Activated CD4-positive, alpha-beta T cell treated with anti-CD3 and anti-CD28 coated beads for 1 hour (primary cell): ENCODE results near the gene MAN1C1.

ENCODE experiments used
- DNase-seq: peaks from one replicate; pipeline ENCODE4 v3.0.0-alpha.2; 2020

MAN1C1 gene

GRCh38 chr1:25787760-25788166, 171.2 kb downstream of the MAN1C1 start:
- no peak for DNase-seq

GRCh38 chr1:25790472-25790871, 173.9 kb downstream of the MAN1C1 start:
- no peak for DNase-seq

- no peak for DNase-seq
Measured at GRCh38 chr1:25792115-25792514, 175.5 kb downstream of the MAN1C1 start.

GRCh38 chr1:25793585-25794170, 177.1 kb downstream of the MAN1C1 start:
- DNase-seq = no peak

GRCh38 chr1:25794325-25794724, 177.7 kb downstream of the MAN1C1 start:
- DNase-seq = no peak

- DNase-seq = no peak
Measured at GRCh38 chr1:25795211-25795610, 178.6 kb downstream of the MAN1C1 start.

- peak; percentile 26 for DNase-seq
Measured at GRCh38 chr1:25795946-25796810, 179.6 kb downstream of the MAN1C1 start.

GRCh38 chr1:25796811-25797458, 180.3 kb downstream of the MAN1C1 start:
- peak; percentile 71 for DNase-seq

- no peak for DNase-seq
Measured at GRCh38 chr1:25797939-25798338, 181.3 kb downstream of the MAN1C1 start.

- DNase-seq = no peak
Measured at GRCh38 chr1:25798666-25799351, 182.2 kb downstream of the MAN1C1 start.

GRCh38 chr1:25799352-25799934, 182.9 kb downstream of the MAN1C1 start:
- DNase-seq = no peak

- DNase-seq = no peak
Measured at GRCh38 chr1:25799935-25800702, 183.5 kb downstream of the MAN1C1 start, which contains the start of gene SELENON. Gene SELENON (plus strand): TSS chr1:25800193. CDS start chr1:25800231, 38 bp downstream.

- no peak for DNase-seq
Measured at GRCh38 chr1:25800703-25801377, 184.2 kb downstream of the MAN1C1 start.

- no peak for DNase-seq
Measured at GRCh38 chr1:25802915-25803314, 186.3 kb downstream of the MAN1C1 start.

- no peak for DNase-seq
Measured at GRCh38 chr1:25803368-25803767, 186.8 kb downstream of the MAN1C1 start.

- no peak for DNase-seq
Measured at GRCh38 chr1:25804244-25804963, 187.8 kb downstream of the MAN1C1 start.

GRCh38 chr1:25804964-25805862, 188.6 kb downstream of the MAN1C1 start:
- DNase-seq = no peak

- DNase-seq = no peak
Measured at GRCh38 chr1:25805863-25806225, 189.3 kb downstream of the MAN1C1 start.

GRCh38 chr1:25806418-25806817, 189.8 kb downstream of the MAN1C1 start:
- DNase-seq = no peak
